Neutrophil (primary cell): ENCODE data around the gene GNAS-AS1.

Source experiments
- H3K27ac ChIP-seq: fragments of 200-600 bp; sonication (generic); 2 replicates; pipeline ENCODE4 v1.5.1; 2016; ENCODE audit warnings: mild to moderate bottlenecking, moderate library complexity
- H3K27me3 ChIP-seq: fragments of 200-600 bp; sonication (generic); 2 replicates; pipeline ENCODE4 v1.6.0; 2016; ENCODE audit warnings: mild to moderate bottlenecking
- H3K36me3 ChIP-seq: fragments of 200-600 bp; sonication (generic); 2 replicates; pipeline ENCODE4 v1.5.1; 2017
- H3K4me1 ChIP-seq, 2 experiments: fragments of 200-600 bp in 1 of 2; sonication (generic) in 1 of 2; 1 replicate in 1 of 2; 2 replicates in 1 of 2; pipeline versions ENCODE4 v1.5.1 to v1.6.1; 2013 to 2016; ENCODE audit warnings: low read depth in 1 of 2, low read length in 1 of 2, mild to moderate bottlenecking in 1 of 2, moderate library complexity in 1 of 2; ENCODE audit not compliant: control insufficient read depth in 1 of 2, insufficient read depth in 1 of 2
- H3K4me3 ChIP-seq, 2 experiments: fragments of 200-600 bp in 1 of 2; sonication (generic) in 1 of 2; 1 replicate in 1 of 2; 2 replicates in 1 of 2; pipeline ENCODE4 v1.5.1; 2013 to 2016; ENCODE audit warnings: low read depth in 1 of 2, low read length in 1 of 2, mild to moderate bottlenecking in 1 of 2, moderate library complexity in 1 of 2
- H3K9me3 ChIP-seq: fragments of 200-600 bp; sonication (generic); 2 replicates; pipeline ENCODE4 v1.5.1; 2016
- CTCF ChIP-seq: fragments of 200-600 bp; sonication (generic); IDR thresholded peaks from 2 replicates; pipeline ENCODE4 v1.5.1; 2016; ENCODE audit warnings: antibody characterized with exemption

Gene GNAS-AS1

DNA sequence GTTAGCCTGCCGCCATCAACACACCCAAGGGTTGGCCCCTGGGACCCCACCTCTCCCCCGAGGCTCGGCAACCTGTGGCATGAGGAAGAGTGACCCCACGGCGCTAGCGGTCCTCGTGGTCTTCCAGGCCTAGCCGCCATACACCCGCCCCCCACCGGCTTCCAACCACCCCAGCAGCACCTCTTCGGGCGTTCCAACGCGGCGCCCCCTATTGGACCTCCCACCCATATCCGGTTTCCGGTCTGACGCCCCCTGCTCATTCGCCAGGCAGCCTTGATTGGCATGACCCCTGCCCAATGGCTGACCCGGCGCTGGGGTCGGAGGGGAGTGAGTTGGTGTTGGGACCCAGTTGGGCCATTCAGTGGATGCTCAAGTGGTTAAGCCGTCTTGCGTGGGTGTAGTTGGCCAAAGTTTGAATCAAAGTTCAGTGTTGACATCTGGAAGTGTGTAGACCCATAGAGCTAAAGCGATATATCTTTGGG is at the start of gene GNAS-AS1:
Gene GNAS-AS1 (minus strand): TSS at position 210 of the 482 bp plus-strand sequence.
- H3K36me3 ChIP-seq, result no peaks in the 10 kb centered on the region
- H3K4me3 ChIP-seq, result no peak within 1 kb of the TSS
- no peaks in the 10 kb centered on the region for H3K9me3 ChIP-seq
- no peaks in the 10 kb centered on the region for H3K4me1 ChIP-seq
- no peak for TF ChIP-seq CTCF
- no peak within 1 kb of the TSS for H3K27ac ChIP-seq
- peaks cover 100% of the 10 kb centered on the region for H3K27me3 ChIP-seq

DNA sequence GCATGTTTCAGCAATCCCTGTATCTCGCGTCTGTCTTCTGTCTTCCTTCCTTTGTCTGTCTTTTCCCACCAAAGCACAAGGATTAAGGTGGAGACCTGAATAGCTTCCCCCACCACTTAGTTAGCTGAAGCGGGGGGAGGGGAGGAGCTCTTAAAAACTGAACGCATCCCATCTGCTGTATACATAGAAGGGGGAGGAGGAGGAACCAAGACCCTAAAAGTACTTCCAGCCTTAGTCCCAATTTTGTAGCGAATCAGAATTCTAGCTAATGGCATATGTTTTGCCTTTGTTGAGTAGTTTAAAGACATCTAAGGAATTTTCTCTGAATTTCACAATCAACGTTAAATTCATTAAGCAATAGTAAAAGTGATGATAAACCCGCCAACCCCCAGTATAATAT is 49.7 kb upstream of the GNAS-AS1 start:
- Histone ChIP-seq H3K36me3 (peaks cover 56% of the 10 kb centered on the region), H3K27ac (no peak overlapping the region), H3K4me1 (peaks cover 10 to 11% of the 10 kb centered on the region in 2 experiments), H3K27me3 (no peaks in the 10 kb centered on the region), H3K9me3 (no peaks in the 10 kb centered on the region), H3K4me3 (no peak overlapping the region)
- no peak for TF ChIP-seq CTCF

- Histone ChIP-seq H3K27ac (no peak overlapping the region), H3K4me1 (peaks cover 11 to 18% of the 10 kb centered on the region in 2 experiments), H3K9me3 (no peaks in the 10 kb centered on the region), H3K27me3 (no peaks in the 10 kb centered on the region), H3K36me3 (peaks cover 48% of the 10 kb centered on the region), H3K4me3 (no peak overlapping the region)
- no peak for TF ChIP-seq CTCF
Observed at GRCh38 chr20:58899512-58899911, 48.8 kb upstream of the GNAS-AS1 start.

DNA sequence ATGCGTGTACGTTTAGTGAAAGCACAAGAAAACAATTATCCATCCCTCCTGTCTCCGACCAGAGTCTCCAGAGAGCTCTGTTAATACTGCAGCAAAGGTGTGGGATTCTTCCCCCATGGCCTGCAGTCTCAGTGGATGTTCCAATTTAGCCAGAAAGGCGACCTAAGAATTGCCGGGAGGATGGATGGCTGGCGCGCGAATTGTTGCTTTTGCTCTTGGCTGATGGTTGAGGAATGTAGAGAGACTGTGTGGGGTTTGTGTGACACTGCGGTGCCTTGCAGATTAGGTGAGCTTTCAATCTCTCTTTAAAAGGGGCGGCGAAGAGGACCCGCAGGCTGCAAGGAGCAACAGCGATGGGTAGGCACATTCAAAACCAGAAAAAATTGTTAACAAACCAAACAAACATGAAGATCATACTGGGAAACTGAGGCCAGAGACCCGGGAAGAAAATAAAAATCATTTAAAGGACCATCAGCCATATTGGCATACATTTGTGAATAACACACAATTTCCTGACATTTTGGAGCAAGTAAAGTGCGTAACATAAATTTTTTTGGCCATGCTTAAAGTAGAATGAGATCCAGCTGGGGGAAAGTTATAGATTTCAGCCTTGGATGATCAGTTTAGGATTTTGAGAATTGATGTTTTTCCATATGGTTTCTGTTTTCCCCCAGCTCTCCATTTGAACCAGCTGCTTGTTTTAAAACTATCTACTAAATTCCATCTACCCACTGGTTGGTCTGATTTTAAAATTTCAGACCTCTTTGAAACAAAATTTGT is 48.1 kb upstream of the GNAS-AS1 start:
- no peak for TF ChIP-seq CTCF
- no peak overlapping the region for H3K27ac ChIP-seq
- no peaks in the 10 kb centered on the region for H3K27me3 ChIP-seq
- H3K4me3 ChIP-seq, result no peak overlapping the region
- H3K36me3 ChIP-seq, result peaks cover 41% of the 10 kb centered on the region
- H3K9me3 ChIP-seq, result no peaks in the 10 kb centered on the region
- peaks cover 18 to 20% of the 10 kb centered on the region in 2 experiments for H3K4me1 ChIP-seq

DNA sequence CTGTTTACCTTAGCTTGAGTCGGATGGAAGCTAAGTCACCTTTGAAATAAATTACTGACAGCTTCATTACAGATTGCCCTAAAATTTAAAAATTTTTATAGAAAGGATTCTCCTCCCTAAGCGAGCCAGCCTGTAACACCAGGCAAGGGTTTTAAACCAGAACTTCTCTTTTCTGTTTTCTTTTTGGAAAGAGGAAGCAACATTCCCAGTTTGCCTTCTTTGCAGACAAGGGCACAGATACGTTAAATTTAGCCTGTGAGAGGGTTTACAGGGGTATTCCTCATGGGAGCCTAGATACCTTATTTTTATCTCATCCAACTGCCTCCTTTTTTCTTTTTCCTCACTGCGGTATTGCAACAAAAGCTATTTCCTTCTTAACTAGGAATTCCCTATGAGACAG is 46.8 kb upstream of the GNAS-AS1 start:
- Histone ChIP-seq H3K27ac (peak overlapping the region; percentile 19), H3K27me3 (no peaks in the 10 kb centered on the region), H3K36me3 (peaks cover 34% of the 10 kb centered on the region), H3K4me1 (peaks cover 32 to 33% of the 10 kb centered on the region in 2 experiments), H3K4me3 (no peak overlapping the region), H3K9me3 (no peaks in the 10 kb centered on the region)
- TF ChIP-seq CTCF, result no peak
